GDM1 (cell line): ENCODE data around the gene FAM8A1.
"Not testable (repeated sequence)": the region's sequence is repeated elsewhere in the genome, so short reads cannot be mapped to it uniquely, and the experiment has no call there.

Experiments
- DNase-seq: peaks from one replicate; lab custom pipeline; 2025; lab: John Stamatoyannopoulos, UW

The FAM8A1 gene

DNA sequence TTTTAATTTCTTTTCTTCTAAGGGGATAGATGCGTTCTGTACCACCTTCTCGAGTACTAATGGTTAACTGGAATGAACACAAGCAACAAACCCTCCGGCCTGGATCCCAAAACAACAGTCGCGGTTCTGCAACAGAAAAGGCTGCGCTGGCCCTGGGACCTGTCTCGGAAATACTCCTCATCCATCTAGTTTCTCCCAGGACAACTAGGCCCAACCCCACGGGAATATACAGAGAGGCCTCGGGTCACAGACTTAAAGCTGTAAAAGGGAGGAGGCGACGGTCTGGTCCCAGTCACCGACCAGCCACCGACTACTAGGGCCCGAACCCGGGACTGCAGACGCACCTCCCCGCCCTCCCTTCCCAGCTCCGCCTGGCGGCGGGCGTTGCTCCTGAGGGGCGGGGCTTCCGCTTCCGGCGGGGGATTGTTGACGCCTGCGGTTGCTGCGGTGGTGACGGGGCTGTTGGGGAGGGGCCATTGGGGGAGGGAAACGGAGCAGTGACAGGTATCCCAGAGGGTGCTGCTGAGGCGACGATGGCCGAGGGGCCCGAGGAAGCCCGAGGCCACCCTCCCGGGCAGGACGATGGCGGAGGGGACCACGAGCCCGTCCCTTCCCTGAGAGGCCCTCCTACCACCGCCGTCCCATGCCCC is at the start of gene FAM8A1:
Gene FAM8A1, plus strand, starts transcription at position 426 of the 650 bp plus-strand sequence. Its CDS starts 108 bp downstream, at position 534.
- peak; percentile 88 for DNase-seq

DNA sequence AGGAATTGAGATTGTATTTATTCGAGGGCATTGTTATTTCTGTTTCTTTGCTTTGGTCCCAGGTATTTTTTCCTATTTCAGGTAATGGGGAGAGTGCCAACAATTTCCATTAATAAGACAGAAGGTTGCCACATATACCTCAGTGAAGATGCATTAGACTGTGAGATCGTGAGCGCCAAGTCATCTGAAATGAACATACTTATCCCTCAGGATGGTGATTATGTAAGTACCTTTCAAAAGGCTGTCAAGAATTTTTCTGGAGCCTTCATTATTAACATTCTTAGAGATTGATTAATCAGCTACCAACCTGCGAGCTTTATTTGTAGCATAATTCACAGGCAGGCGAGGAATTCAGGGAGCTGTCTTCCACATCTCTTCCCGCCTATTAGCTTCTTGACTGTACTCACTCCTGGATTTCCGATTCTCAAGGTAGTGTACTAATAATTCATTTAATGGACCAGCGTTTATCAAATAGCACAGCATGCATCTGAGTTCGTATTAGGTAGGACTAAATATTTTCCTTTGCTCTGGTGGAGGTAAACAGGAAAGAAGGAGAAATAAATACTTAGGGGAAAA is 48.6 kb upstream of the FAM8A1 start:
- DNase-seq = no peak

- no peak for DNase-seq
Measured at GRCh38 chr6:17552861-17553260, 47.2 kb upstream of the FAM8A1 start.

GRCh38 chr6:17556014-17556413 is 44.1 kb upstream of the FAM8A1 start:
- no peak for DNase-seq

- DNase-seq = no peak
Measured at GRCh38 chr6:17562636-17563035, 37.5 kb upstream of the FAM8A1 start.

GRCh38 chr6:17565399-17565798 is 34.7 kb upstream of the FAM8A1 start:
- no peak for DNase-seq

DNA sequence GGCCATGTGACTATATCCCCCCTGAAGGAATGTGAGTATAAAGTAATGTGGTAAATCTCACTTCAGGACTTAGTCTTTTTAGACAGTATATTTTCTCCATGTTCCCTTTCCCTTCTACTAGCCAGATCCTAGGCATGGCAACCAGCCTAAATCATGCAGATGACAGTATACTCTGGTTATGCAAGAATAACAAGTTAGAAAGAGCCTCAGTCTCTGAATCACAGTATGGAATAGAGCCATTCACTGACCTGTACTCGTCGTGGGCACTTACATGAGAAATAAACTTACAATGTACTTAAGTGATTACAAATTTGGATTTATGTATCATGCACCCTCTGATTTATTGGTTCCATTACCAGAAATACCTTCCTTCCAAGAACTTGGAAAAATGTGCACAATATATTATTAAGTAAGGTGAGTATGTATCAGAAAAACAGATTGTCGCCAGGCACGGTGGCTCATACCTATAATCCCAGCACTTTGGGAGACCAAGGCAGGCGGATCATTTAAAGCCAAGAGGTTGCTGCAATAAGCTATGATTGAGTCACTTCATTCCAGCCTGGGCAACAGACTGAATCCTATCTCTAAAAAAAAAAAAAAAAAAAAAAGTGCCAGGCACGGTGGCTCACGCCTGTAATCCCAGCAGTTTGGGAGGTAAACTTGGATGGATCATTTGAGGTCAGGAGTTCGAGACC is 25.1 kb upstream of the FAM8A1 start:
- no peak for DNase-seq

DNA sequence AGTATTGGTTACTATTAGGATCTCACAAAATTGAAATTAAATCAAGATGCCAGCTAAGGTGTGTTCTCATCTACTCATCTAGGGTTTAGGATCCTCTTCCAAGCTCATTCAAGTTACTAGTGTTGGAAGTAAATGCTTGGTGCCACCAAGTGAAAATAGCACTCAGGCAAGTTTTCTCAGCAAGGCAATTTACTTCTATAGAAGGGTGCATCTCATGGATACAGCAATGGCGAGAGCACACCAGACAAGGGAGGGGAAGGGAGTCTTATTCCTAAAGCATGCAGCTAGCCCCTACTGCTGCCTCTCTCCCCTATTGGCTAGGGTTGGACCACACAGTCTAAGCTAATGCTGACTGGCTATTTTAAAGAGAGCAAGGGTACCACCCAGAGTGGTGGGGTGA is 23.0 kb upstream of the FAM8A1 start:
- DNase-seq = no peak

- DNase-seq = no peak
Measured at GRCh38 chr6:17580518-17581048, 19.5 kb upstream of the FAM8A1 start.

DNA sequence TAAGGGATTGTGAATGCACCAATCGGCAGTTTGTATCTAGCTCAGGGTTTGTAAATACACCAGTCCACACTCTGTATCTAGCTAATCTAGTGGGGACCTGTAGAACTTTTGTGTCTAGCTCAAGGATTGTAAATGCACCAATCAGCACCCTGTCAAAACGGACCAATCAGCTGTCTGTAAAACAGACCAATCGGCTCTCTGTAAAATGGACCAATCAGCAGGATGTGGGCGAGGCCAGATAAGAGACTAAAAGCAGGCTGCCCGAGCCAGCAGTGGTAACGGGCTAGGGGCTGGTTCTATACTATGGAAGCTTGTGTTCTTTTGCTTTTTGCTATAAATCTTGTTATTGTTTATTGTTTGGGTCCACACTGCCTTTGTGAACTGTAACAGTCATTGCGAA is 18.8 kb upstream of the FAM8A1 start:
- not testable (repeated sequence) for DNase-seq

- no peak for DNase-seq
Measured at GRCh38 chr6:17583811-17584210, 16.3 kb upstream of the FAM8A1 start.

DNA sequence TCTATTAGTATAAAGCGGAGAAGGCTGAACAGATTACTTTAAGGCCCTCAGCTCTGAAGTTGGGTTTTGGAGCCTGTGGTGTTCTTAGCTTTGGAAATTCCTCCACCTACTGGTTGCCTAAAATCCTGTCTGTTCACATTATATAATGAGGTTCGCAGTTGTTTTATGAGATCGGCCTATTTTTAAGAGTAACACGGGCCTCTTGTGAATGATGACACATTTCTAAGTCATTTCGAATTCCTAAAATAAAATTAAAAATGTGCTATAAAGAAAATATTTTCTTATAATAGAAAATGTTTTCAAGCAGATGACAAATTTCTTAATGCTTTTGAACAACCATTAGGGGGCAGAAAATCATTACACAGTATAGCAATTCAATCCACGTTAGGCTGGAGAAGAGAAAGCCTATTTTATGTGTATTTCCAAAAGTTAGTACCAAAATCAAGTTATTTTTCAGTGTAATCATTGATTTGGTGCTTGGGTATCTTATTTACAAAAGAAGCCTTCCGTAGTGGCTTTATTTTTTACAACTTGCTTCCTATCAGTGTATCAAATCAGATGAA is 15.8 kb upstream of the FAM8A1 start:
- DNase-seq = no peak

DNA sequence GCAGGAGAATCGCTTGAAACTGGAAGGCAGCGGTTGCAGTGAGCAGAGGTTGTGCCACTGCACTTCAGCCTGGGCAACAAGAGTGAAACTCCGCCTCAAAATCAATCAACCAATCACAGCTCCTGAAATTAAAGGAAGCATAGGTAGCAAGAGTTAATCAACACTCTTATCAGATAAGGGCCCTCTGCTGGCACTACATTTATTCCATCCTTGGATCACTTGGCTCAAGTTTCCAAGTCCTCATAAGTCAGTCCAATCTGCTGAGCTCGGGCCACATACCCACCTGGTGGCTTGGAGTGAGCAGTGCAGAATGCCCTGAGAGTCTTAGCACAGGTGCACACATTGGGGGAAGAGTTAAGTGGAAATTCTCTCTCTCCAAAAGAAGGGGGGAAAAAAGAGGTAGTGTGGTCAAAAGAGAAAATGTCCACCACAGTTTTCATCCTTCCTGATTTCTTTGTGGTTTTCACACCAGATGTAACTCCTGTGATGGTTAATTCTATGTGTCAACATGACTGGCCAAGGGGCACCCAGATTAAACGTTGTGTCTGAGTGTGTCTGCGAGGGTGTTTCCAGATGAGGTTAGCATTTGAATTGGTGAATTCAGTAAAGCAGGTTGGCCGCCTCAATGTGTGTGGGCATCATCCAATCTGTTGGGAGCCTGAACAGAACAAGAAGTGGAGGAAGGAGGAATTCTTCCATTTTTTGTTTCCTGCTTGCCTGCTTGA is 14.2 kb upstream of the FAM8A1 start:
- no peak for DNase-seq

- DNase-seq = not testable (repeated sequence)
Measured at GRCh38 chr6:17586623-17587022, 13.5 kb upstream of the FAM8A1 start.

DNA sequence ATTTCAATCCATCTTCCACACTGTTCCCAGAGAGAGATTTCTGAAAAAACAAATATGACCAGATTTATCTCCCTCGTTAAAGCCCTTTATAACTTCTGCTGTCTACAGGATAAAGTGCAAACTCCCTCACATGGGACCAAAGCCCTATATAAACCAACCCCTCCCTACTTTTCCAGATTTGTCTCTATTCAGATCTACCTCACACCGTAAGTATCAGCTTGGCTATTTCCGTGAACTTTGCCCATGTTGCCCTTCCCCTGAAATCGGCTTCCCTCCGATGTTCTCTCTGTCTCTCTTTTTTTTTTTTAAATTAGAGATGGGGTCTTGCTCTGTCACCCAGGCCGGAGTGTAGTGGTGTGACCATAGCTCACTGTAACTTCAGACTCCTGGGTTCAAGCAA is 12.1 kb upstream of the FAM8A1 start:
- no peak for DNase-seq

GRCh38 chr6:17589406-17590096 is 10.6 kb upstream of the FAM8A1 start:
- DNase-seq = no peak

- DNase-seq = no peak
Measured at GRCh38 chr6:17591287-17591686, 8.8 kb upstream of the FAM8A1 start.

- no peak for DNase-seq
Measured at GRCh38 chr6:17593246-17593645, 6.9 kb upstream of the FAM8A1 start.

DNA sequence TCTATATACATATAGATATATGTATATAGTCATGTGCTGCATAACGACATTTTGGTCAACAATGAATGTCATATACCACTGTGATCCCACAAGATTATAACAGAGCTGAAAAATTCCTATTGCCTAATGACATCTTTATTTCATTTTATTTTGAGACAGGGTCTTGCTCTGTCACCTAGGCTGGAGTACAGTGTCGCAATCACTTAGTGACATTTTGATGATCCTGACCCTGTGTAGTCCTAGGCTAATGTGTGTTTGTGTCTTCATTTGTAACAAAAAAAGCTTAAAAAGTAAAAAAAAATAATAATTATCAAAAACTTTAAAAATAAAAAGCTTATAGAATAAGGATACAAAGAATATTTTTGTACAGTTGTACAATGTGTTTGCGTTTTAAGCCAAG is 4.0 kb upstream of the FAM8A1 start:
- no peak for DNase-seq

- DNase-seq = peak; percentile 44
Measured at GRCh38 chr6:17600527-17601385, 654 bp downstream of the FAM8A1 start.

DNA sequence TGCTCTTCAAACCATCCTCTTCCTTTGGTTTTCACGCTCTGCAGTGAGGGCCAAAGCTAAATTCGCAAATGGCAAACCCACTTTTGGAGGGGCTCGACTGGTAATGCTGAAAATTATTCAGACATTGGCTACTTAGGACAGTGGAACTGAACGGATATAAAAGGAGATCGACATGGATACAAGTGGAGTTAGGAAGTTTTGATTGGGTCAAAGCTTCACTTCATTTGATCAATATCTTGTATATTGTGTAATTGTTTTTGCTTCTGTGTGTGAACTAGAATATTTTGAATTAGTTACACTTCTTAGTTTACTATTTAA is 1.2 kb downstream of the FAM8A1 start:
- DNase-seq = no peak
